GM19035 (cell line): Measurements from ENCODE around the gene THSD8.
A peak's percentile ranks its signal among the peaks of the same experiment; 100 is the strongest.

Experiments
- ATAC-seq: cut with Tn5 transposase; IDR thresholded peaks from one replicate; pipeline ENCODE4 v1.9.1; 2021; ENCODE audit not compliant: unreplicated experiment

The THSD8 gene

DNA sequence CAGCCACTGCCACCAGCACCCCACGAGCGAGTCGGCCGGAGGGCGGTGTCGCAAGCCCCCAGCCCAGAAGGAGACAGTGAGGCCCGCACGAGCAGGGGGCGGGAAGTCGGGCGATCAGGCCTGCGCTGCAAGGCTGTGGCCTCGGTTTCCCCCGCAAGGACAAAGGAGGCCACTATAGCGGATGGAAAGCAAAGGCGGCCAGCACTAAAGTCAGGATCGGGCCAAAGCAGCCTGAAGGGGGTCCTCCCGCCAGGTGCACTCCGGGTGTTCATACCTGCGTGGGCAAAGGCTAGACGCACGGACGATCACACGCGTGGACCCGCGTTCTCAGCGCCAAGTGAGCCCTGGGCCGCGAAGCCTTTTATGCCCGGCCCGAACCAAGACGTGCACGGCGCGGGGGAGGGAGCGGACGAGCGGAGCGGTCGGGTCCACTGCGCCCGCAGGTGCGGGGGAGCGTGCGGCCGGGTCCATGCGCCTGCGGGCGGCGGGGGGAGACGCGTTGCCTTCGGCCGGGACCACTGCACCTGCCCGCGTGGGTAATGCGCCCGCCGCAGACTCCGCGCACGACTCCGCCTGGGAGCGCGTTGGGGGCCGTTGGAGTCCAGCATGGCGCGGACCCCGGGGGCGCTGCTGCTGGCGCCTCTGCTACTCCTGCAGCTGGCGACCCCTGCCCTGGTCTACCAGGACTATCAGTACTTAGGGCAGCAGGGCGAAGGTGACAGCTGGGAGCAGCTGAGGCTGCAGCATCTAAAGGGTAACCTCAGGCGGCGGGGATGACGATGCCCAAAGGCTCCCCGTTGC is at the start of gene THSD8, which contains the start of gene PRDX2:
THSD8 (plus strand) TSS at position 604 of the 801 bp plus-strand sequence; CDS start at position 607, 3 bp downstream.
PRDX2 (minus strand) TSS at position 335 of the 801 bp plus-strand sequence. CDS start 539 bp downstream, outside the sequence.
- ATAC-seq, result no peak

DNA sequence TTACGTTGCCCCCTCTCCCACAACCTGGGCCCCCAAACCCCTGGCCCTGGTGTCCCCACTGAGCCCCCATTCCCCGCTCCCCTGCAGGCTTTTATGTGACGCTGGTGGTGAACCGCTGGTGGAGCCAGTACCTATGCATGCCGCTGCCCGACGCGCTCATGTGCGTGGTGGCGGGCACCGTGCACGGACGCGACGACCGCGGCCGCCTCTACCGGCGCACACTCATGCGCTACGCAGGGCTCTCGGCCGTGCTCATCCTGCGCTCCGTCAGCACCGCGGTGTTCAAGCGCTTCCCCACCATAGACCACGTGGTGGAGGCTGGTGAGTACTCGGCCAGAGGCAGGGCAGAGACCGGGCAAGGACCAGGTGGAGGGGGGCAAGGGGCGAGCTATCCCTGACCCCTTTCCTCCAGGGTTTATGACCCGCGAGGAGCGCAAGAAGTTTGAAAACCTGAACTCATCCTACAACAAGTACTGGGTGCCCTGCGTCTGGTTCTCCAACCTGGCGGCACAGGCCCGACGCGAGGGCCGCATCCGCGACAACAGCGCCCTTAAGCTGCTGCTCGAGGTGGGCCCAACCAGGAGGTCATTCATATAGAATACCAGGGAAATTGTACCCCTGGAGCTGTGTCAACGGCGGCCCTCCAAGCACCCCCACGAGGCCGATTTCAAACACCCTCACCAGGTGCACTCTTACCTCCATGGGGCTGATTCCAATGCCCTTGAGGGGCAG is 47.2 kb upstream of the THSD8 start:
- no peak for ATAC-seq

DNA sequence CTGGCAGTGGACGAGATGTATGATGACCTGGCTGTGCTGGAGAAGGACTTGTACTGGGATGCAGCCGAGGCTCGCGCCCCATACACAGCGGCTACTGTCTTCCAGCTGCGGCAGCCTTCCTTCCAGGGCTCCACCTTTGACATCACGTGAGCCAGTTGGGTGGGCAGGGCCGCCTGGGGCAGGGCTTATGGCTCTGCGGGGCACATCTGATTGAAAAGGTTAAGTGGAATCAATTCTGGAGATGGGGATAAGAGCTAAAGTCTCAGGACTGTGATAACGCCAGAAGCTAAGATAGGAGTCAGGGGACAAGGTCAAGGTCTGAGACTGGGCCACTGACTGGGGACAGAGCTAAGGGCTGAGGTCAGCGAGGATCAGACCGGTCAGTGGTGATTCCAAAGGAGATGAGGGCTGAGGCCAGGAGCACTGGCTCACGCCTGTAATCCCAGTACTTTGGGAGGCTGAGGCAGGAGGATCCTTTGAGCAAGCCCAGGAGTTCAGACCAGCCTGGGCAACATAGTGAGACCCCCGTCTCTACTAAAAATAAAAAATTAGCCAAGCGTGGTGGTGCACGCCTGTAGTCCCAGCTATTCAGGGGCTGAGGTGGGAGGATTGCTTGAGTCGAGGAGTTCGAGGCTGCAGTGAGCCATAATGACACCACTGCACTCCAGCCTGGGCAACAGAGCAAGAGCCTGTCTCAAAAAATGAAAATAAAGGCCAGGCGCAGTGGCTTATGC is 45.6 kb upstream of the THSD8 start:
- ATAC-seq, result no peak

DNA sequence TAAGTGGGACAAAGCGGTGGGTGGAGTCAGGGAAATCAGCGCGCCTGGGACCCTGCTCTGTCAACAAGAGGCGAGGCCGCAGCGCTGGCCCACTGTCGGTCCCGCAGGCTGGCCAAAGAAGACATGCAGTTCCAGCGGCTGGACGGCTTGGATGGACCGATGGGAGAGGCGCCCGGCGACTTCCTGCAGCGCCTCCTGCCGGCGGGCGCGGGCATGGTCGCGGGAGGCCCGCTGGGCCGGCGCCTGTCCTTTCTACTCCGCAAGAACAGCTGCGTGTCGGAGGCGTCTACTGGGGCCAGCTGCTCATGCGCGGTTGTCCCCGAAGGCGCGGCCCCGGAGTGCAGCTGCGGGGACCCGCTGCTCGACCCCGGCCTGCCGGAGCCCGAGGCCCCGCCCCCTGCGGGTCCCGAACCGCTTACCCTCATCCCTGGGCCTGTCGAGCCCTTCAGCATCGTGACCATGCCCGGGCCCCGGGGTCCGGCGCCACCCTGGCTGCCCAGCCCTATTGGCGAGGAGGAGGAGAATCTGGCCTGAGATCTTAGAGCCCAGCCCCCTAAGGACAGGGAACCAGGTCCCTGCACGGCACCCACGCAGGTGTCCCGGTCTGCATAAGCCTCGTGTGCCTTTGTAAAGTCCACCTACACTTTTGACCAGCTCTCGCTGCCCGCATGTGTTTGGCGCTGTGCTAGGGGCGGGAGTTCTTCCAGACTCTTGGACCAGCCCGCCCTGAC is 44.2 kb upstream of the THSD8 start:
- no peak for ATAC-seq

- ATAC-seq, result no peak
Measured at GRCh38 chr19:12759686-12760085, 42.2 kb upstream of the THSD8 start.

GRCh38 chr19:12763100-12763499 is 38.8 kb upstream of the THSD8 start:
- ATAC-seq, result no peak

GRCh38 chr19:12764698-12765097 is 37.2 kb upstream of the THSD8 start:
- no peak for ATAC-seq

DNA sequence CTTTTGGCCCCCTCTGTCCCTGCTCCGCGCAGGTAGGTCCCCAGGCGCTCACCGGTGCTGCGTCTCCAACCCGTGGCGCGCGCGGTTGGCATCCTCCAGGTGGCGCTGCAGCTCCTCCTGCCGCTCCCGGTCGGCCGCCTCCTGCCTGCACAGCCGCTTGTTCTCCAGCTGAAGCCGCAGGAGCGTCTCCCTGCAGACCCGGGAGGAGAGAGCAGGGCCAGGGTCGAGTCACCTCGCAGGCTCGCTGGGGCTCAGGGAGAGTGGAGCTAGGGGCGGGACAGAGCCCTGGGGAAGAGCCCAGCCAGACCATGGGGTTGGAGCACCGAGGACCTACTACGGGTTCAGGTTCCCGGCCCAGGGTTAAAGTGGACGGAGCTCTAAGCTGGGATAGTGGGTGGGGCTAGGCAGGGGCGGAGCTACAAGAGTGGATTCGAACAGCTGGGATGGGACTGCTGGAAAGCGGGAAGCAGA is 35.8 kb upstream of the THSD8 start:
- ATAC-seq, result no peak

DNA sequence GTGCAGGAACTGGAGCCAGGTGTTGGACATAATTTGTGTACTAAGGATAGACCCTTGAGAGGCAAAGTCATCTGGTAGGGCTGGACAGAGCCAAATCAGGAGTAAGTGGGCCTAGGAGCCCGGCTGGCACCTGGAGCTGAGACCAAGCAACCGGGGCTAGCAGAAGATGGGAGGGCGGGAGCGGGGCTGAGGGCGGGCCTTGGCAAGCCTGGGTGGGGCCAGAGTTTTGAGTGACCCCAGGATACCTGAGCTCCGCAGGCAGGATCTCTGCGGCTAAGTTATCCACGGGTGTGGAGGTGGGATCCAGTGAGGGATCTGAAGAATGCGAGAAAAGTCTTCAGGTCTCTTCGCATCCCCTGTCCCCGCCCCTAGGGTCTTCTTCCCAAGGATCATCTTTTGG is 34.7 kb upstream of the THSD8 start:
- no peak for ATAC-seq

- ATAC-seq, result no peak
Measured at GRCh38 chr19:12767666-12768065, 34.2 kb upstream of the THSD8 start.

- no peak for ATAC-seq
Measured at GRCh38 chr19:12769689-12770088, 32.2 kb upstream of the THSD8 start.

- ATAC-seq, result no peak
Measured at GRCh38 chr19:12770922-12771321, 30.9 kb upstream of the THSD8 start.

GRCh38 chr19:12772323-12772722 is 29.5 kb upstream of the THSD8 start:
- no peak for ATAC-seq

GRCh38 chr19:12773571-12773970 is 28.3 kb upstream of the THSD8 start:
- ATAC-seq, result no peak

- ATAC-seq, result peak; percentile 19
Measured at GRCh38 chr19:12774588-12775555, 27.0 kb upstream of the THSD8 start, which contains the start of gene HOOK2. TSS of gene HOOK2 (minus strand) at chr19:12775552. CDS start at chr19:12775449, 103 bp downstream.

DNA sequence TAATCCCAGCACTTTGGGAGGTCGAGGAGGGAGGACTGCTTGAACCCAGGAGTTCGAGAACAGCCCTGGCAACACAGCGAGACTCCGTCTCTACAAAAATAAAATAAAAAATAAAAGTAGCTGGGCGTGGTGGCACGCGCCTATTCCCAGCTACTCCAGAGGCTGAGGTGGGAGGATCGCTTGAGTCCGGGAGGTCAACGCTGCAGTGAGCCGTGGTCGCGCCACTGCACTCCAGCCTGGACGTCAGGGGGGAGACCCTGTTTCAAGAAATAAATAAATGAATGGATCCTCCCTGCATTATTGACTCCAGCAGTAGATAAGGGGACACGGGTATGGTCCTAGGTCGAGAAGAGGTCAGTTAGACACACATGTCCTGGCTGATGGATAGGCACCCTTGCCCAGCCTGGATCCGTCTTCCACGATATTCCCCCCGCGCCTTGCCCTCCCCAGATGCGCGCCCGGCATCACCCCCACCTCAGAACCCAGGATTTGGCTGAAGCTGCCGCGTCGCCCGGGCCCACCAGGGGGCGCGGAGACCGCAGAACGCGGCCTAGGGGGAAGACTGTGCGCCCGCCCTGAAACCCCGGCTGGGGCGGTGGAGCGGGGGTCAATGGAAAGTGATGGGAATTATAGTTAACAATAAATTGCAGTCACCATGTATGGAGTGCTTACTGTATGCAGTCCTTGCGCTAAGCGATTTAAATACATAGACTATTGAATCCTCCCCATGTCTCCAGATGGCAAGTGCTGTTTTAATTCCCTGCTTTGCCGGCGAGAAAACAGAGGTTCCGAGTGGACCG is 24.5 kb upstream of the THSD8 start:
- peak; percentile 38 for ATAC-seq

GRCh38 chr19:12778017-12778904 is 23.6 kb upstream of the THSD8 start:
- no peak for ATAC-seq

- no peak for ATAC-seq
Measured at GRCh38 chr19:12778905-12779161, 23.0 kb upstream of the THSD8 start.
